Activated CD4-positive, alpha-beta memory T cell treated with anti-CD3 and anti-CD28 coated beads, Interleukin-2, amount 10 ng/mL, durations not matched to agents 7 days and 5 days (primary cell): ENCODE results near the gene CATSPER4. TPM values are rescaled to one million over a fixed set of nuclear protein-coding genes. Genes with fewer than 3 reads are reported as not detected.
"Not testable (repeated sequence)": the region's sequence is repeated elsewhere in the genome, so short reads cannot be mapped to it uniquely, and the experiment has no call there.

Experiments used
- CTCF ChIA-PET: fragments of 350-600 bp; sonication (Branson Sonifier 250); formaldehyde crosslinking; loops from one replicate; lab custom pipeline; 2021; ENCODE audit warnings: antibody characterized with exemption, inconsistent platforms; lab: Charles Lee
- POLR2A ChIA-PET: fragments of 350-600 bp; sonication (Branson Sonifier 250); formaldehyde crosslinking; loops from one replicate; lab custom pipeline; 2021; ENCODE audit warnings: antibody characterized with exemption; lab: Charles Lee
- DNase-seq: peaks from one replicate; pipeline ENCODE4 v3.0.0-alpha.2; 2020
- H3K27ac Mint-ChIP-seq: one replicate; pipeline ENCODE4 v1.8.0; 2021; ENCODE audit warnings: mild to moderate bottlenecking, mixed read lengths
- H3K27me3 Mint-ChIP-seq: one replicate; pipeline ENCODE4 v1.8.0; 2021; ENCODE audit warnings: mixed read lengths
- H3K36me3 Mint-ChIP-seq: one replicate; pipeline ENCODE4 v1.8.0; 2021; ENCODE audit warnings: low read depth, mixed read lengths
- H3K4me1 Mint-ChIP-seq: one replicate; pipeline ENCODE4 v1.8.0; 2021; ENCODE audit warnings: mixed read lengths
- H3K4me3 Mint-ChIP-seq: one replicate; pipeline ENCODE4 v1.8.0; 2021; ENCODE audit warnings: mild to moderate bottlenecking, mixed read lengths
- H3K9me3 Mint-ChIP-seq: one replicate; pipeline ENCODE4 v1.8.0; 2021; ENCODE audit warnings: mixed read lengths
- total RNA-seq, 2 experiments: library from RNA; stranded (reverse); gene quantifications; one replicate each; pipeline ENCODE4 v1.2.3, GENCODE V29; 2021

The CATSPER4 gene
- total RNA-seq, 2 experiments from 2014 or later, result not detected

- no peaks in the 10 kb centered on the region for H3K4me1 Mint-ChIP-seq
- no peaks in the 10 kb centered on the region for H3K36me3 Mint-ChIP-seq
- POLR2A ChIA-PET, result no interaction called here
- CTCF ChIA-PET, result interaction anchor here (1.0 to 3.1 kb wide), 5 partner anchors 21 to 207 kb away, joined by 3 to 14 read pairs (median 3); partner anchors contain the start of genes CATSPER4 and CEP85
- DNase-seq, result no peak
- no peaks in the 10 kb centered on the region for H3K9me3 Mint-ChIP-seq
- no peak overlapping the region for H3K4me3 Mint-ChIP-seq
- H3K27me3 Mint-ChIP-seq, result peaks cover 11% of the 10 kb centered on the region
- H3K27ac Mint-ChIP-seq, result no peak overlapping the region
These were observed 19.9 kb downstream of the CATSPER4 start for GRCh38 chr1:26210147-26210870.

GRCh38 chr1:26212726-26213125, 22.3 kb downstream of the CATSPER4 start:
- POLR2A ChIA-PET, result interaction anchor here (1.2 kb wide), 1 partner anchor 22 kb away, joined by 3 read pairs; no protein-coding TSS in a partner anchor
- Mint-ChIP-seq H3K9me3 (no peaks in the 10 kb centered on the region), H3K27me3 (peaks cover 14% of the 10 kb centered on the region), H3K4me1 (no peaks in the 10 kb centered on the region), H3K36me3 (no peaks in the 10 kb centered on the region), H3K27ac (no peak overlapping the region), H3K4me3 (no peak overlapping the region)
- CTCF ChIA-PET, result interaction anchor here (1.4 to 3.1 kb wide), 4 partner anchors 8 to 204 kb away, joined by 5 to 9 read pairs (median 8); partner anchors contain the start of genes CEP85 and ZNF593
- DNase-seq, result no peak

GRCh38 chr1:26213335-26213905, 23.0 kb downstream of the CATSPER4 start:
- Mint-ChIP-seq H3K27ac (no peak overlapping the region), H3K4me3 (no peak overlapping the region), H3K27me3 (peaks cover 14% of the 10 kb centered on the region), H3K4me1 (no peaks in the 10 kb centered on the region), H3K36me3 (no peaks in the 10 kb centered on the region), H3K9me3 (no peaks in the 10 kb centered on the region)
- no peak for DNase-seq
- POLR2A ChIA-PET, result interaction anchor here (1.2 kb wide), 1 partner anchor 21 kb away, joined by 3 read pairs; no protein-coding TSS in a partner anchor
- CTCF ChIA-PET, result interaction anchor here (0.7 to 3.1 kb wide), 5 partner anchors 9 to 1456 kb away, joined by 4 to 9 read pairs (median 7); partner anchors contain the start of genes CEP85 and ZNF593

- peaks cover 9% of the 10 kb centered on the region for H3K27me3 Mint-ChIP-seq
- no peaks in the 10 kb centered on the region for H3K9me3 Mint-ChIP-seq
- H3K27ac Mint-ChIP-seq, result no peak overlapping the region
- H3K4me1 Mint-ChIP-seq, result no peaks in the 10 kb centered on the region
- H3K36me3 Mint-ChIP-seq, result no peaks in the 10 kb centered on the region
- DNase-seq, result no peak
- H3K4me3 Mint-ChIP-seq, result no peak overlapping the region
- POLR2A ChIA-PET, result no interaction called here
- CTCF ChIA-PET, result no interaction called here
These were observed 24.8 kb downstream of the CATSPER4 start for GRCh38 chr1:26215246-26215645.

- Mint-ChIP-seq H3K4me3 (no peak overlapping the region), H3K4me1 (no peaks in the 10 kb centered on the region), H3K9me3 (no peaks in the 10 kb centered on the region), H3K27ac (no peak overlapping the region), H3K36me3 (no peaks in the 10 kb centered on the region), H3K27me3 (peaks cover 15% of the 10 kb centered on the region)
- no peak for DNase-seq
- CTCF ChIA-PET, result interaction anchor here (0.6 to 4.1 kb wide), 3 partner anchors 15 to 177 kb away, joined by 3 to 20 read pairs (median 4); partner anchors contain the start of gene CEP85
- POLR2A ChIA-PET, result interaction anchor here (0.8 kb wide), 1 partner anchor 15 kb away, joined by 3 read pairs; the partner anchor contains the start of gene CEP85
These were observed 28.6 kb downstream of the CATSPER4 start for GRCh38 chr1:26218906-26219494.

GRCh38 chr1:26220199-26220912, 30.0 kb downstream of the CATSPER4 start:
- ChIA-PET POLR2A (interaction anchor here (0.8 kb wide), 1 partner anchor 13 kb away, joined by 3 read pairs; the partner anchor contains the start of gene CEP85), CTCF (interaction anchor here (4.1 kb wide), 1 partner anchor 13 kb away, joined by 20 read pairs; the partner anchor contains the start of gene CEP85)
- Mint-ChIP-seq H3K36me3 (no peaks in the 10 kb centered on the region), H3K4me1 (peaks cover under 1% of the 10 kb centered on the region), H3K27ac (no peak overlapping the region), H3K4me3 (no peak overlapping the region), H3K27me3 (peaks cover 26% of the 10 kb centered on the region), H3K9me3 (no peaks in the 10 kb centered on the region)
- no peak for DNase-seq

- H3K4me1 Mint-ChIP-seq, result peaks cover 6% of the 10 kb centered on the region
- ChIA-PET CTCF (interaction anchor here (2.5 kb wide), 1 partner anchor 13 kb away, joined by 6 read pairs; the partner anchor contains the start of gene CEP85), POLR2A (no interaction called here)
- H3K4me3 Mint-ChIP-seq, result no peak overlapping the region
- H3K36me3 Mint-ChIP-seq, result no peaks in the 10 kb centered on the region
- no peak for DNase-seq
- no peaks in the 10 kb centered on the region for H3K9me3 Mint-ChIP-seq
- peaks cover 33% of the 10 kb centered on the region for H3K27me3 Mint-ChIP-seq
- H3K27ac Mint-ChIP-seq, result no peak overlapping the region
These were observed 30.7 kb downstream of the CATSPER4 start for GRCh38 chr1:26221094-26221493.

- H3K27me3 Mint-ChIP-seq, result peaks cover 44% of the 10 kb centered on the region
- CTCF ChIA-PET, result no interaction called here
These were observed 34.2 kb downstream of the CATSPER4 start for GRCh38 chr1:26224606-26225005.

GRCh38 chr1:26225033-26225831, 34.8 kb downstream of the CATSPER4 start:
- ChIA-PET POLR2A (no interaction called here), CTCF (interaction anchor here (1.1 kb wide), 1 partner anchor 9 kb away, joined by 4 read pairs; the partner anchor contains the start of gene CEP85)
- H3K4me1 Mint-ChIP-seq, result peaks cover 6% of the 10 kb centered on the region
- no peak overlapping the region for H3K27ac Mint-ChIP-seq
- H3K9me3 Mint-ChIP-seq, result no peaks in the 10 kb centered on the region
- DNase-seq, result peak; percentile 42
- peaks cover 44% of the 10 kb centered on the region for H3K27me3 Mint-ChIP-seq
- H3K4me3 Mint-ChIP-seq, result peak overlapping the region; percentile 14
- no peaks in the 10 kb centered on the region for H3K36me3 Mint-ChIP-seq

More at GRCh38 chr1:26224606-26225005, 34.2 kb downstream of the CATSPER4 start:
- H3K36me3 Mint-ChIP-seq, result no peaks in the 10 kb centered on the region
- POLR2A ChIA-PET, result no interaction called here
- H3K4me3 Mint-ChIP-seq, result no peak overlapping the region
- H3K27ac Mint-ChIP-seq, result no peak overlapping the region
- peaks cover 6% of the 10 kb centered on the region for H3K4me1 Mint-ChIP-seq
- no peak for DNase-seq
- H3K9me3 Mint-ChIP-seq, result no peaks in the 10 kb centered on the region

- H3K4me3 Mint-ChIP-seq, H3K9me3 Mint-ChIP-seq, H3K27ac Mint-ChIP-seq, DNase-seq, POLR2A ChIA-PET, H3K36me3 Mint-ChIP-seq: not testable (repeated sequence)
- Mint-ChIP-seq H3K27me3 (peaks cover 18% of the 10 kb centered on the region), H3K4me1 (peaks cover 15% of the 10 kb centered on the region)
- CTCF ChIA-PET, result interaction anchor here (0.9 to 2.1 kb wide), 5 partner anchors 26 to 129 kb away, joined by 3 to 4 read pairs (median 4); partner anchors contain the start of gene ZNF593
These were observed 40.3 kb downstream of the CATSPER4 start for GRCh38 chr1:26230682-26231081.

GRCh38 chr1:26233903-26234643, 43.7 kb downstream of the CATSPER4 start, which contains the start of gene CEP85:
TSS of gene CEP85 (plus strand) at chr1:26234200. CDS start at chr1:26239784, 5,584 bp downstream.
- CTCF ChIA-PET, result interaction anchor here (0.6 to 6.0 kb wide), 83 partner anchors 8 to 565 kb away, joined by 3 to 114 read pairs (median 6); partner anchors contain the start of genes C1orf232, CATSPER4, CD52 and CNKSR1

More at GRCh38 chr1:26233903-26234643, 43.7 kb downstream of the CATSPER4 start, which contains the start of gene CEP85:
- no peaks in the 10 kb centered on the region for H3K9me3 Mint-ChIP-seq
- peak; percentile 99 for DNase-seq
- H3K4me1 Mint-ChIP-seq, result peaks cover 40% of the 10 kb centered on the region
- no peaks in the 10 kb centered on the region for H3K27me3 Mint-ChIP-seq
- POLR2A ChIA-PET, result interaction anchor here (0.9 to 3.9 kb wide), 39 partner anchors 14 to 463 kb away, joined by 3 to 46 read pairs (median 5); partner anchors contain the start of genes C1orf232, CNKSR1, DHDDS and HMGN2
- H3K27ac Mint-ChIP-seq, result peak within 1 kb of the TSS; percentile 87
- H3K36me3 Mint-ChIP-seq, result peaks cover 22% of the 10 kb centered on the region
- H3K4me3 Mint-ChIP-seq, result peak within 1 kb of the TSS; percentile 96
